ENCODE data around the gene JAKMIP1.

Gene JAKMIP1

DNA sequence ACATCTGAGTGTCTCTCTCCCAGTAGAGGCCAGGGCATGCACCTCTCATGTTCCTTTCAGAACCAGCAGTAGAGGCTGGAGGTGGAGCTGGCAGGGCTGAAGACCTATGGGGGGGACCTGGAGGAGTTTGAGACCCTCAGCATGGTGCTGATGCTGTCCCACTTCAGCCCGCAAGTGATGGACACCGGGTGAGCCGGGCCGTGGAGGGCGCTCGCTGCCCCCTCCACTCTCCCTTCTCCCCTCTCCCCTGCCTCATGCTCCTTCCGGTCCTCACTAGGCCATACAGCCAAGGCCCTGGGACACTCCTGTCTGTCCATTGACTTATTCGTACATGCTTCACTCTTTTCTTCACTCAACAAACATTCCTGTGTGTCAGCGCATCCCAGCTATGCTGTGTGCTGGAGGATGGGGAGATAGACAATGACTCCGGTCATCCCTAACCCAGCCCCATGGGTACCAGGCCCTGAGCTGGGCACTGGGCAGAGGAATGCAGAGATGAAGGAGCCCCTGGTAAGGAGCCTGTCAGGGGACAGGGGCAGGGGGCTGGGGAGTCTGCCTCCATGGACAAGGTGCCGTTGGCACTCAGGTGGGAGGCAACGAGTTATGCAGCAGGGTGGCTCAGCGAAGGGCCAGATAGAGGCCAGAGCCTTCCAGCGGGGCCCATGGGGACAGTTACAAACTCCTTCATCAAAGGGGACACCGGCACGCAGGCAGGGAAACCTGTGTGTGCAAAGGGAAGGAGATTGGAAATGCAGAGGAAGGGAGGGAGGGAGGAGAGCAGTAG, 40.9 kb upstream of the JAKMIP1 start:
- TF ChIP-seq, protein P1, sequence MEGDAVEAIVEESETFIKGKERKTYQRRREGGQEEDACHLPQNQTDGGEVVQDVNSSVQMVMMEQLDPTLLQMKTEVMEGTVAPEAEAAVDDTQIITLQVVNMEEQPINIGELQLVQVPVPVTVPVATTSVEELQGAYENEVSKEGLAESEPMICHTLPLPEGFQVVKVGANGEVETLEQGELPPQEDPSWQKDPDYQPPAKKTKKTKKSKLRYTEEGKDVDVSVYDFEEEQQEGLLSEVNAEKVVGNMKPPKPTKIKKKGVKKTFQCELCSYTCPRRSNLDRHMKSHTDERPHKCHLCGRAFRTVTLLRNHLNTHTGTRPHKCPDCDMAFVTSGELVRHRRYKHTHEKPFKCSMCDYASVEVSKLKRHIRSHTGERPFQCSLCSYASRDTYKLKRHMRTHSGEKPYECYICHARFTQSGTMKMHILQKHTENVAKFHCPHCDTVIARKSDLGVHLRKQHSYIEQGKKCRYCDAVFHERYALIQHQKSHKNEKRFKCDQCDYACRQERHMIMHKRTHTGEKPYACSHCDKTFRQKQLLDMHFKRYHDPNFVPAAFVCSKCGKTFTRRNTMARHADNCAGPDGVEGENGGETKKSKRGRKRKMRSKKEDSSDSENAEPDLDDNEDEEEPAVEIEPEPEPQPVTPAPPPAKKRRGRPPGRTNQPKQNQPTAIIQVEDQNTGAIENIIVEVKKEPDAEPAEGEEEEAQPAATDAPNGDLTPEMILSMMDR (IDR thresholded peaks at IDR 0.05; ENCODE audit: low read depth, low read length, missing control alignments), result no peak

DNA sequence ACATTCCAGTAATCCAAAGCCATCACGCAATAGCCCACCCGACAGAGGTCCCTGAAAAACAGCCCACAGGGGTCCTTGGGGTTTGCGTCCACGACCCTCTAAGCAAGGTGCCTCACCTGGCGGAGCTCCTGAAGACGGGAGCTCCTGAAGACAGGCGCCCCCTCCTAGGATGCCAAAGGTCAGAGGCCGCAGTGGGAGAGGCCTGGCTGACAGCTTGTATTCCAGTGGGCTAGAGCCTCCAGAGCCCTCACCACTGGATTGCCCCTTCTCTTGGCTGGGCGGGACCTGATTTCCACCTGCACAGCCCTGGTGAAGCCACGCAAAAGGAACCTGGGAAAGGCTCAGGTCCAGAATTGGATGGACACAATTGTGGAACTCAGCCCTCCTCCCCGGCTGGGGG, 39.6 kb upstream of the JAKMIP1 start:
- H3K4me3 ChIP-seq (replicated peaks; ENCODE audit: low read depth, low read length), result no peak overlapping the region
- TF ChIP-seq, protein P1 (IDR thresholded peaks at IDR 0.05; ENCODE audit: low read depth, low read length, missing control alignments), result no peak
- DNase-seq (ENCODE audit: extremely low read depth, low read depth), result no peak

More for the DNA sequence above, 40.9 kb upstream of the JAKMIP1 start:
- no peak for DNase-seq (ENCODE audit: extremely low read depth, low read depth)
- H3K4me3 ChIP-seq (replicated peaks; ENCODE audit: low read depth, low read length), result no peak overlapping the region

DNA sequence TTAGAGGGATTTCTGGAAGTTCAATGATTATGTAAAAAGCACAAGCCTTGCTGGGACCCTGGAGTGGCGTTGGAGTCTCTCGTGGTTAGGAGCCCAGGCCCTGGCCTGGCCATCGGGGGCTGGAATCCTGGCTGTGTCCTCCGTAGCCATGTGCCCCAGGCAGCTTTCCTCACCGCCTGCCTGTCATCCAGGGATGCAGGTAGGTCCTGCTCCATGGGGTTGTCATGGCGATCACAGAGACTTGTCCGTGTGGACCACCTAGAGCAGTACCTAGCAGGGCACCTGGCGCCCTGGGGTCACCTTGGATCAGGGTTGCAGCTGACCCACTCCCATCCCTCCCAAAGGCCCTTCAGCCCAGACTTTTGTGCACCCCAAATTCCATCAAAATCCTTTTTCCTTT, 39.1 kb upstream of the JAKMIP1 start:
- no peak for DNase-seq (ENCODE audit: extremely low read depth, low read depth)
- no peak overlapping the region for H3K4me3 ChIP-seq (replicated peaks; ENCODE audit: low read depth, low read length)
- TF ChIP-seq, protein P1 (IDR thresholded peaks at IDR 0.05; ENCODE audit: low read depth, low read length, missing control alignments), result no peak

DNA sequence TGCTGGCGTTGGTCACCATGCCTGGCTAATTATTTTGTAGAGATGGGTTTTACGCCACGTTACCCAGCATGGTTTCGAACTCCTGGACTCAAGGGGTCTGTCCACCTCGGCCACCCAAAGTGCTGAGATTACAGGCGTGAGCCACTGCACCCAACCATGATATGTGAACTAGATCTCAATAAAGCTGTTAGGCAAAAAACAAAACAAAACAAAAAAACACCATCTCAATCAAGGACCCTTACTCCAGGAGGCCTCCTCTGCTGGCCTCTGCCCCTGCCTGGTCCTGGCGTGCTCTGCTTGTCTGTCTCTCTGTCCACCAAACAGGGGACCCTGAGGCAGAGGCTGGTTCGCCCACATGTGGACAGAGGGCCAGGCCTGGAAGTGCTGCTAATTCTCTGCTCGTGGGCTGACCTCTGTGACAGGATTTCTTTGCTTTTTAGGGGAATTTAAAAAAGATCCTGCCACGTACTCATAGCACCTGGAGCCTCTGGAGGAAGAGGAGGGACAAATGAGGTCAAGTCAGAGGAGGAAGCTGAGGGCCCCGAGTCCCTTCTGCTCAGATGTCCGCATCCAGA, 36.6 kb upstream of the JAKMIP1 start:
- no peak overlapping the region for H3K4me3 ChIP-seq (replicated peaks; ENCODE audit: low read depth, low read length)
- no peak for DNase-seq (ENCODE audit: extremely low read depth, low read depth)
- TF ChIP-seq, protein P1 (IDR thresholded peaks at IDR 0.05; ENCODE audit: low read depth, low read length, missing control alignments), result no peak

DNA sequence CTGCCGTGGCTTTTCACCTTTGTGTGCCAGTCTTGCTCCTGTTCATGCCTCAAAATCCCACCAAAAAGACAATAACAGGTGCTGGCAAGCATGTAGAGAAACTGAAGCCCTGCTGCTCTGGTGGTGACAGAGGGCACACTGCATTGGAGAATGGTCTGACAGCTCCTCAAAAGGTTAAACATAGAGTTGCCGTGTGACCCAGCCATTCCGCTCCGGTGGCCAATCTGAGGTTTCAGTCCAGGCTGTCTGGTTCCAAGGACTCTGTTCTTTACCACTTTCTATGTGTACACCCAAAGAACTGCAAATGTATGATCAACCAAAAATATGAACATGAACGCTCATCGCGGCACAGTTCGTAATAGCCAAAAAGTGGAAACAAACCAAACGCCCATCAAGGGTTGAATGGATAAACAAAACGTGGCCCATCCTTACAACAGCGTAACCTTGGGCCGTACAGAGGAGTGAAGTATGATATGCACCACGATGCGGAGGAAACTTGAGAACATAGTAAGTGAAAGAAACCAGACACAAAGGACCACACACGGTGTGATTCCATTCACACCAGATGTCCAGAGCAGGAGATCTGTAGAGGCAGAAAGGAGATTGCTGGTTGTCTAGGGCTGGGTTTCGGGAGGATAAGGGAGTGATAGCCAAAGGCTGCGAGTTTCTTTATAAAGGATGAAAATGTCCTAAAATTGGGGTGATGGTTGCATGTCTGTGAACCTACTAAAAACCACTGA, 35.7 kb upstream of the JAKMIP1 start:
- TF ChIP-seq, protein P1 (IDR thresholded peaks at IDR 0.05; ENCODE audit: low read depth, low read length, missing control alignments), result no peak
- H3K4me3 ChIP-seq (replicated peaks; ENCODE audit: low read depth, low read length), result no peak overlapping the region
- no peak for DNase-seq (ENCODE audit: extremely low read depth, low read depth)

DNA sequence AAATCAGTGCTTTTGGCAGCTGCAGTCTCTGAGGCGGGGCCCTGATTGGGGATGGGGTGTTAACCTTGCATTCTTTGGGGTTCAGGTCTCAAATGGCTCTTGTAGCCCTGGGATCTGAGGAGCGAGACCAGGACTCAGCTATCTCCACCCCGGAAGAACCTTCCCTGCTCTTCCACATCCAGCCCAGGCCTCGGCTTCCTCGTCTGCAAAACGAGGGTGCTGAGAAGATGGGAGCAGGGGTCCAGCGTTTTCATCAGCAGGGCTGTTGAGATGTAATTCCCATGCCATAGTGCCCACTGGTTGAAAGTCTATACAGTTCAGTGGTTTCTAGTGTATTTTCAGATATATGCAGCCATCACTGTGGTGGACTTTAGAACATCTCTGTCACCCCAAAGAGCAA, 34.7 kb upstream of the JAKMIP1 start:
- TF ChIP-seq, protein P1 (IDR thresholded peaks at IDR 0.05; ENCODE audit: low read depth, low read length, missing control alignments), result no peak

More for the DNA sequence above, 34.7 kb upstream of the JAKMIP1 start:
- DNase-seq (ENCODE audit: extremely low read depth, low read depth), result no peak
- H3K4me3 ChIP-seq (replicated peaks; ENCODE audit: low read depth, low read length), result no peak overlapping the region
